ENCODE data around the gene C11orf58. TPM values are rescaled to one million over a fixed set of nuclear protein-coding genes. Genes with fewer than 3 reads are reported as not detected.

The C11orf58 gene
- total RNA-seq, 1 donor from 2014 or later = 40.9 TPM

GRCh38 chr11:16758382-16759024, 20.1 kb downstream of the C11orf58 start:
- Histone ChIP-seq H3K27me3 (no peaks in the 10 kb centered on the region), H3K27ac (no peak overlapping the region), H3K9me3 (no peaks in the 10 kb centered on the region), H3K4me1 (no peaks in the 10 kb centered on the region), H3K4me3 (no peak overlapping the region), H3K36me3 (peaks cover 33 to 48% of the 10 kb centered on the region in 2 donors)
- intact Hi-C loops (cut with DNase I) = no loop called here
- no peak for TF ChIP-seq CTCF (IDR thresholded peaks at IDR 0.05)
- DNase-seq (ENCODE audit: low spot score in 2 of 2) = no peak

GRCh38 chr11:16759857-16760508, 21.5 kb downstream of the C11orf58 start:
- intact Hi-C loops (cut with DNase I) = no loop called here
- no peak overlapping the region for H3K27ac ChIP-seq
- no peak for TF ChIP-seq CTCF (IDR thresholded peaks at IDR 0.05)

GRCh38 chr11:16763746-16764145, 25.3 kb downstream of the C11orf58 start:
- no peak for TF ChIP-seq CTCF (IDR thresholded peaks at IDR 0.05)
- H3K9me3 ChIP-seq = no peaks in the 10 kb centered on the region
- DNase-seq (ENCODE audit: low spot score in 2 of 2) = no peak
- no peak overlapping the region for H3K27ac ChIP-seq
- no peaks in the 10 kb centered on the region for H3K27me3 ChIP-seq
- no peak overlapping the region for H3K4me3 ChIP-seq
- no peaks in the 10 kb centered on the region for H3K4me1 ChIP-seq
- peaks cover 0 to under 1% of the 10 kb centered on the region in 2 donors for H3K36me3 ChIP-seq
- intact Hi-C loops (cut with DNase I) = no loop called here

More at GRCh38 chr11:16759857-16760508, 21.5 kb downstream of the C11orf58 start:
- Histone ChIP-seq H3K4me3 (no peak overlapping the region), H3K36me3 (peaks cover 22 to 33% of the 10 kb centered on the region in 2 donors), H3K27me3 (no peaks in the 10 kb centered on the region), H3K9me3 (no peaks in the 10 kb centered on the region), H3K4me1 (no peaks in the 10 kb centered on the region)
- no peak for DNase-seq (ENCODE audit: low spot score in 2 of 2)

- no peak for DNase-seq (ENCODE audit: low spot score in 2 of 2)
Observed at GRCh38 chr11:16764888-16765287, 26.4 kb downstream of the C11orf58 start.

GRCh38 chr11:16767137-16767536, 28.7 kb downstream of the C11orf58 start:
- H3K36me3 ChIP-seq = no peaks in the 10 kb centered on the region
- TF ChIP-seq CTCF (IDR thresholded peaks at IDR 0.05) = no peak
- H3K4me1 ChIP-seq = no peaks in the 10 kb centered on the region
- no peak overlapping the region for H3K27ac ChIP-seq
- no peak overlapping the region for H3K4me3 ChIP-seq
- no peak for DNase-seq (ENCODE audit: low spot score in 2 of 2)
- H3K9me3 ChIP-seq = no peaks in the 10 kb centered on the region
- H3K27me3 ChIP-seq = no peaks in the 10 kb centered on the region
- intact Hi-C loops (cut with DNase I) = no loop called here

More at GRCh38 chr11:16764888-16765287, 26.4 kb downstream of the C11orf58 start:
- Histone ChIP-seq H3K4me1 (no peaks in the 10 kb centered on the region), H3K9me3 (no peaks in the 10 kb centered on the region), H3K27me3 (no peaks in the 10 kb centered on the region), H3K4me3 (no peak overlapping the region), H3K27ac (no peak overlapping the region), H3K36me3 (no peaks in the 10 kb centered on the region)
- intact Hi-C loops (cut with DNase I) = no loop called here
- TF ChIP-seq CTCF (IDR thresholded peaks at IDR 0.05) = no peak
